Neural cell (in vitro differentiated cells): ENCODE data around the gene PRR36. TPM values are rescaled to one million over a fixed set of nuclear protein-coding genes. Genes with fewer than 3 reads are reported as not detected.

ENCODE experiments used
- H2AFZ ChIP-seq: fragments of 200-600, 300-800 bp; sonication (generic), shearing (Covaris generic); 2 replicates; pipeline ENCODE4 v1.6.0; 2014; ENCODE audit warnings: low read depth, mild to moderate bottlenecking, antibody characterized with exemption, low read length, moderate library complexity
- H3F3A ChIP-seq: fragments of 200-600 bp; shearing (Covaris generic); 2 replicates; pipeline ENCODE4 v1.6.1; 2016; ENCODE audit warnings: mild to moderate bottlenecking, moderate library complexity, mixed read lengths, antibody characterized with exemption, low read length; ENCODE audit not compliant: insufficient read depth, poor library complexity, severe bottlenecking
- H3K27ac ChIP-seq: fragments of 200-600, 300-800 bp; sonication (generic), shearing (Covaris generic); 2 replicates; pipeline ENCODE4 v1.5.1; 2014; ENCODE audit warnings: mild to moderate bottlenecking, low read length, moderate library complexity
- H3K27me3 ChIP-seq: fragments of 300-800, 200-600 bp; sonication (generic), shearing (Covaris generic); 2 replicates; pipeline ENCODE4 v1.6.0; 2014; ENCODE audit warnings: mild to moderate bottlenecking, low read depth, low read length, moderate library complexity; ENCODE audit not compliant: insufficient read depth
- H3K36me3 ChIP-seq: fragments of 300-800, 200-600 bp; sonication (generic), shearing (Covaris generic); 2 replicates; pipeline ENCODE4 v1.5.1; 2014; ENCODE audit warnings: mild to moderate bottlenecking, antibody characterized with exemption, low read length, moderate library complexity; ENCODE audit not compliant: insufficient read depth
- H3K4me2 ChIP-seq: fragments of 300-800, 200-600 bp; sonication (generic), shearing (Covaris generic); 2 replicates; pipeline ENCODE4 v1.6.0; 2014; ENCODE audit warnings: mild to moderate bottlenecking, low read length
- H3K4me3 ChIP-seq: fragments of 300-800, 200-600 bp; sonication (generic), shearing (Covaris generic); 2 replicates; pipeline ENCODE4 v1.5.1; 2014; ENCODE audit warnings: mild to moderate bottlenecking, low read length, moderate library complexity
- H3K79me2 ChIP-seq: fragments of 200-600 bp; shearing (Covaris generic); replicated peaks from 2 replicates; pipeline ENCODE4 v1.6.0; 2014; ENCODE audit warnings: mild to moderate bottlenecking, low read length, moderate library complexity; ENCODE audit not compliant: insufficient read depth
- H3K9ac ChIP-seq: fragments of 300-800, 200-600 bp; sonication (generic), shearing (Covaris generic); 2 replicates; pipeline ENCODE4 v1.6.1; 2016; ENCODE audit warnings: mild to moderate bottlenecking, low read length, mixed read lengths
- H3K9me2 ChIP-seq: fragments of 200-600 bp; shearing (Covaris generic); 2 replicates; pipeline ENCODE4 v1.6.1; 2016; ENCODE audit warnings: mild to moderate bottlenecking, low read length, mixed read lengths; ENCODE audit not compliant: insufficient read depth
- H3K9me3 ChIP-seq: fragments of 200-600, 300-800 bp; sonication (generic), shearing (Covaris generic); 2 replicates; pipeline ENCODE4 v1.6.1; 2016; ENCODE audit warnings: mild to moderate bottlenecking, mixed run types, low read length, moderate library complexity, mixed read lengths
- H4K20me1 ChIP-seq: fragments of 200-600 bp; shearing (Covaris generic); 2 replicates; pipeline ENCODE4 v1.6.1; 2016; ENCODE audit warnings: mild to moderate bottlenecking, mixed run types; ENCODE audit not compliant: insufficient read depth
- CTCF ChIP-seq: fragments of 450-650 bp; IDR thresholded peaks from 2 replicates; pipeline ENCODE4 v1.5.1; 2014; ENCODE audit warnings: antibody characterized with exemption, mild to moderate bottlenecking, moderate library complexity; ENCODE audit not compliant: poor library complexity, severe bottlenecking
- EP300 ChIP-seq: fragments of 450-650 bp; conservative IDR thresholded peaks from 2 replicates; pipeline ENCODE4 v1.6.1; 2014; ENCODE audit warnings: antibody characterized with exemption, mild to moderate bottlenecking, moderate library complexity; ENCODE audit not compliant: poor library complexity, severe bottlenecking
- EZH2 ChIP-seq: fragments of 200-600, 300-800 bp; shearing (Covaris generic), sonication (generic); IDR thresholded peaks from 2 replicates; pipeline ENCODE4 v1.6.1; 2014; ENCODE audit warnings: antibody characterized with exemption, low read length, borderline replicate concordance, mild to moderate bottlenecking; ENCODE audit not compliant: insufficient read depth, poor library complexity, severe bottlenecking
- MXI1 ChIP-seq: fragments of 450-650 bp; conservative IDR thresholded peaks from 2 replicates; pipeline ENCODE4 v1.6.1; 2014; ENCODE audit warnings: antibody characterized with exemption, mild to moderate bottlenecking; ENCODE audit not compliant: poor library complexity, severe bottlenecking
- POLR2AphosphoS5 ChIP-seq: IDR thresholded peaks from 2 replicates; pipeline ENCODE4 v1.6.1; 2012
- RAD21 ChIP-seq: fragments of 450-650 bp; conservative IDR thresholded peaks from 2 replicates; pipeline ENCODE4 v1.6.1; 2014; ENCODE audit warnings: antibody characterized with exemption, mild to moderate bottlenecking, moderate library complexity
- REST ChIP-seq: IDR thresholded peaks from 2 replicates; pipeline ENCODE4 v1.6.1; 2012; ENCODE audit warnings: borderline replicate concordance
- SMC3 ChIP-seq: fragments of 450-650 bp; conservative IDR thresholded peaks from 2 replicates; pipeline ENCODE4 v1.6.1; 2014; ENCODE audit warnings: antibody characterized with exemption, mild to moderate bottlenecking, moderate library complexity; ENCODE audit not compliant: poor library complexity
- TAF1 ChIP-seq: IDR thresholded peaks from 2 replicates; pipeline ENCODE4 v1.6.1; 2012; ENCODE audit warnings: low read depth
- polyA plus RNA-seq: library from polyadenylated mRNA; depleted of rRNA; stranded (reverse); fragments of >200 nt; gene quantifications from 2 replicates; pipeline ENCODE4 v1.2.3, GENCODE V29; 2014

The PRR36 gene
- polyA plus RNA-seq, 1 donor from 2014 or later: 2.5 TPM

DNA sequence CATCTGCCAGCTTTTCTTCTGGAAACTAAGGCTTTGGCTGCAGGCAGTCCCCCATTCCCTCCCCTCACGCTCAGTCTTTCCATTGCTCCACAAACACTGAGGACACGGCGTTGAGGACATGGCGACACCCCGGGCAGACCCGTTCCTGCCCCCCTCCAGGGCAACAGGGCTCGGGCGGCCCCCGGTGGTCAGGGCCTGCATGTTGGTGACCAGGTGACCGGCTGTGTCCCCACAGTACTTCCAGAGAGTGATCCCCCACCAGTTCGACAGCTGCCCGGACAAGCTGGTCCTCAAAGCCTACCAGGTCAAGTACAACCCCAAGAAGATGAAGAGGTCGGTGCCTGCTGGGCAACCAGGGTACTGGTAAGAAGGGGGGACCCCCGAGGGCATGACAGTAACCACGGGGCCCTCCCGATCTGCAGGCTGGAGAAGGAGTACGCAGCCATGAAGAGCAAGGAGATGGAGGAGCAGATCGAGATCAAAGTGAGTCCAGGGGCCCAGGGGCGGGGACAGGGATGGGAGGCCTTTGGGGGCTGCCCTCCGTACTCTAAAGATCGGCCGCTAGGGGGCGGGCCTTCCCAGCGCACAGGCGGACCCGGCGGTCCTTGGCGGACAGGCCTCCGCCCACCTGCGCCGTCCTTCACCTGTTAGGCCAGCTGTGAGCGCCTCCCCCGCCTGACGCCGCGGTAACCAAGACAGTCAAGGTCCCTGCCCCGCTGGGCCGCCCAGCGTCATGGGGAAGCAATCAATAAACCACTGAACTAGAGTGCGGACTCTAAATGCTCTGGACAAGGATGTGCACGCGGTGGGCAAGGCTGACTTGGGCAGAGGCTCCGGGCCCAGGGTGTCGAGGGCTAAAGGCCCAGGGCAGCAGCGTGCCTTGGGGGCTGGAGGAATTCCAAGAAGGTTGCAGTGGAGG lies 21.1 kb downstream of the PRR36 start:
- H3F3A ChIP-seq: no peaks in the 10 kb centered on the region
- TF ChIP-seq RAD21: peak; percentile 72
- TF ChIP-seq EZH2: no peak
- no peak for TF ChIP-seq REST
- TF ChIP-seq TAF1: no peak
- TF ChIP-seq SMC3: peak; percentile 61
- no peak for TF ChIP-seq EP300
- no peak for TF ChIP-seq POLR2AphosphoS5
- no peak for TF ChIP-seq MXI1
- TF ChIP-seq CTCF: peak; percentile 79
- H3K27ac ChIP-seq: no peak overlapping the region
- no peaks in the 10 kb centered on the region for H3K79me2 ChIP-seq
- H3K4me2 ChIP-seq: no peak overlapping the region
- no peaks in the 10 kb centered on the region for H3K36me3 ChIP-seq
- no peak overlapping the region for H3K9ac ChIP-seq
- no peak overlapping the region for H3K4me3 ChIP-seq
- H3K9me2 ChIP-seq: no peaks in the 10 kb centered on the region
- H3K9me3 ChIP-seq: no peaks in the 10 kb centered on the region
- H4K20me1 ChIP-seq: no peaks in the 10 kb centered on the region
- H2AFZ ChIP-seq: no peak overlapping the region
- no peaks in the 10 kb centered on the region for H3K27me3 ChIP-seq

- TF ChIP-seq RAD21: no peak
- no peak for TF ChIP-seq MXI1
- TF ChIP-seq TAF1: no peak
- no peak for TF ChIP-seq EP300
- no peak for TF ChIP-seq CTCF
- no peak for TF ChIP-seq EZH2
- TF ChIP-seq REST: no peak
- TF ChIP-seq POLR2AphosphoS5: no peak
- no peak for TF ChIP-seq SMC3
- no peaks in the 10 kb centered on the region for H3K9me3 ChIP-seq
- H3K9ac ChIP-seq: no peak overlapping the region
- no peak overlapping the region for H3K27ac ChIP-seq
- H3F3A ChIP-seq: no peaks in the 10 kb centered on the region
- H3K36me3 ChIP-seq: no peaks in the 10 kb centered on the region
- H2AFZ ChIP-seq: no peak overlapping the region
- H4K20me1 ChIP-seq: no peaks in the 10 kb centered on the region
- no peaks in the 10 kb centered on the region for H3K9me2 ChIP-seq
- no peaks in the 10 kb centered on the region for H3K27me3 ChIP-seq
- H3K4me2 ChIP-seq: no peak overlapping the region
- H3K4me3 ChIP-seq: no peak overlapping the region
- H3K79me2 ChIP-seq: no peaks in the 10 kb centered on the region
Observed at GRCh38 chr19:7851623-7852500, 22.3 kb downstream of the PRR36 start.
